ENCODE measurements around the gene HMCN2.
"Not testable (repeated sequence)": the region's sequence is repeated elsewhere in the genome, so short reads cannot be mapped to it uniquely, and the experiment has no call there.

HMCN2 gene

GRCh38 chr9:130399768-130400167 lies 134.2 kb downstream of the HMCN2 start:
- H3K27ac ChIP-seq, result no peak overlapping the region
- no peak for TF ChIP-seq CTCF (IDR thresholded peaks at IDR 0.05)
- no peak for TF ChIP-seq ZFX (IDR thresholded peaks at IDR 0.05; ENCODE audit: borderline replicate concordance)

GRCh38 chr9:130400870-130401269 lies 135.3 kb downstream of the HMCN2 start:
- H3K27ac ChIP-seq, result no peak overlapping the region
- TF ChIP-seq CTCF (IDR thresholded peaks at IDR 0.05) (no peak), ZFX (IDR thresholded peaks at IDR 0.05; ENCODE audit: borderline replicate concordance) (no peak)

- H3K27ac ChIP-seq, result not testable (repeated sequence)
Measured at GRCh38 chr9:130401742-130402141, 136.2 kb downstream of the HMCN2 start.

- no peak overlapping the region for H3K27ac ChIP-seq
- no peak for TF ChIP-seq ZFX (IDR thresholded peaks at IDR 0.05; ENCODE audit: borderline replicate concordance)
- TF ChIP-seq CTCF (IDR thresholded peaks at IDR 0.05), result no peak
Measured at GRCh38 chr9:130402243-130402642, 136.7 kb downstream of the HMCN2 start.

- no peak overlapping the region for H3K27ac ChIP-seq
- TF ChIP-seq CTCF (IDR thresholded peaks at IDR 0.05) (no peak), ZFX (IDR thresholded peaks at IDR 0.05; ENCODE audit: borderline replicate concordance) (no peak)
Measured at GRCh38 chr9:130402645-130403440, 137.3 kb downstream of the HMCN2 start.

- no peak for TF ChIP-seq ZFX (IDR thresholded peaks at IDR 0.05; ENCODE audit: borderline replicate concordance)
- no peak for TF ChIP-seq CTCF (IDR thresholded peaks at IDR 0.05)
- H3K27ac ChIP-seq, result no peak overlapping the region
Measured at GRCh38 chr9:130405657-130406257, 140.2 kb downstream of the HMCN2 start.

- H3K27ac ChIP-seq, result no peak overlapping the region
- no peak for TF ChIP-seq ZFX (IDR thresholded peaks at IDR 0.05; ENCODE audit: borderline replicate concordance)
- no peak for TF ChIP-seq CTCF (IDR thresholded peaks at IDR 0.05)
Measured at GRCh38 chr9:130406278-130406895, 140.8 kb downstream of the HMCN2 start.

Data from 22Rv1 (cell line).